NCI-H446 treated with DMSO at 0.1 percent for 48 hours (cell line): Measurements from ENCODE around the gene NFE2.
"Not testable (repeated sequence)": the region's sequence is repeated elsewhere in the genome, so short reads cannot be mapped to it uniquely, and the experiment has no call there.

ENCODE experiments used
- DNase-seq: peaks from one replicate; lab custom pipeline; 2025; lab: John Stamatoyannopoulos, UW

The NFE2 gene

GRCh38 chr12:54300732-54301427 lies at the start of gene NFE2:
NFE2 (minus strand) TSS chr12:54301015; CDS start chr12:54295248, 5,767 bp downstream.
- DNase-seq, result no peak

GRCh38 chr12:54349679-54350078 lies 48.9 kb upstream of the NFE2 start:
- no peak for DNase-seq

GRCh38 chr12:54349036-54349435 lies 48.2 kb upstream of the NFE2 start:
- DNase-seq, result no peak

- no peak for DNase-seq
Measured at GRCh38 chr12:54341378-54342300, 40.8 kb upstream of the NFE2 start.

GRCh38 chr12:54340846-54341245 lies 40.0 kb upstream of the NFE2 start:
- no peak for DNase-seq

- DNase-seq, result no peak
Measured at GRCh38 chr12:54338698-54339296, 38.0 kb upstream of the NFE2 start.

- DNase-seq, result no peak
Measured at GRCh38 chr12:54337854-54338650, 37.2 kb upstream of the NFE2 start.

- no peak for DNase-seq
Measured at GRCh38 chr12:54337280-54337842, 36.5 kb upstream of the NFE2 start.

- no peak for DNase-seq
Measured at GRCh38 chr12:54333420-54334034, 32.7 kb upstream of the NFE2 start.

GRCh38 chr12:54331461-54331860 lies 30.6 kb upstream of the NFE2 start:
- no peak for DNase-seq

GRCh38 chr12:54330442-54330841 lies 29.6 kb upstream of the NFE2 start:
- DNase-seq, result no peak

GRCh38 chr12:54329759-54330158 lies 28.9 kb upstream of the NFE2 start:
- no peak for DNase-seq

- DNase-seq, result no peak
Measured at GRCh38 chr12:54328595-54329337, 28.0 kb upstream of the NFE2 start.

- not testable (repeated sequence) for DNase-seq
Measured at GRCh38 chr12:54325442-54326109, 24.8 kb upstream of the NFE2 start.

GRCh38 chr12:54324617-54325441 lies 24.0 kb upstream of the NFE2 start, which contains the start of gene COPZ1:
COPZ1 (plus strand) TSS chr12:54325131; CDS start chr12:54325164, 33 bp downstream.
- peak; percentile 99 for DNase-seq

- no peak for DNase-seq
Measured at GRCh38 chr12:54321363-54321762, 20.5 kb upstream of the NFE2 start.

- not testable (repeated sequence) for DNase-seq
Measured at GRCh38 chr12:54312309-54312708, 11.5 kb upstream of the NFE2 start.

- DNase-seq, result no peak
Measured at GRCh38 chr12:54311051-54311450, 10.2 kb upstream of the NFE2 start.
